Measurements from ENCODE around the gene FSIP1. TPM values are rescaled to one million over a fixed set of nuclear protein-coding genes. Genes with fewer than 3 reads are reported as not detected.

Gene FSIP1
- total RNA-seq, 1 experiment from 2014 or later = 0.61 TPM

DNA sequence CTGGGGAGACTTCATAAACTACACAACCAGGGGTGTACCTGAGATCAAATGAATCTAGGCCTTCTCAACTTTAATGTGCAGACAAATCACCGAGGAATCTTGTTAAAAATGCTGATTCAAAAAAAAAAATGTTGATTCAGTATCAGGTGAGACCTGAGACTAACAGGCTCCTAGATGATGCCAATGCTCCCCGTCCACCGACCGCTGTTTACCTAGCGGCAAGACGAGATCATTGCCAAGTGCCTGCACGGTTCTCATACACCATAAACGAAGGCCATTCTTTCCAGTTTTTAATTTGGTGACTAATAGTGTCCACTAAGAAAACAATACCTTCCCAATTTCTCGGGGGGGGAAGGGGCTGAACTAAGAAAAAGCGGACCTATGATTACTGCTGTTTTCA, 2.5 kb upstream of the FSIP1 start:
- ChIA-PET CTCF (interaction anchor here (1.1 kb wide), 1 partner anchor 490 kb away, joined by 4 read pairs; no protein-coding TSS in a partner anchor), POLR2A (interaction anchor here (1.0 kb wide), 1 partner anchor 205 kb away, joined by 3 read pairs; the partner anchor contains the start of gene THBS1)
- ATAC-seq (no peak), DNase-seq (ENCODE audit: low spot score) (no peak)
- H3K4me3 Mint-ChIP-seq = peak overlapping the region; percentile 79
- peak overlapping the region; percentile 37; the same call in 1 of the 2 replicates for H3K27ac Mint-ChIP-seq
- no peaks in the 10 kb centered on the region for H3K27me3 Mint-ChIP-seq (ENCODE audit: low read depth)
- no peak for TF ChIP-seq E2F1 (CRISPR knock-in tag; IDR thresholded peaks at IDR 0.05)
- TF ChIP-seq ZNF138 (CRISPR knock-in tag; conservative IDR thresholded peaks at IDR 0.05) = no peak
- TF ChIP-seq ZNF423 (CRISPR knock-in tag; IDR thresholded peaks at IDR 0.05) = no peak
- no peak for TF ChIP-seq ZNF416 (CRISPR knock-in tag; IDR thresholded peaks at IDR 0.05)
- no peak for TF ChIP-seq NR1H2 (CRISPR knock-in tag; IDR thresholded peaks at IDR 0.05)
- TF ChIP-seq, protein P1, sequence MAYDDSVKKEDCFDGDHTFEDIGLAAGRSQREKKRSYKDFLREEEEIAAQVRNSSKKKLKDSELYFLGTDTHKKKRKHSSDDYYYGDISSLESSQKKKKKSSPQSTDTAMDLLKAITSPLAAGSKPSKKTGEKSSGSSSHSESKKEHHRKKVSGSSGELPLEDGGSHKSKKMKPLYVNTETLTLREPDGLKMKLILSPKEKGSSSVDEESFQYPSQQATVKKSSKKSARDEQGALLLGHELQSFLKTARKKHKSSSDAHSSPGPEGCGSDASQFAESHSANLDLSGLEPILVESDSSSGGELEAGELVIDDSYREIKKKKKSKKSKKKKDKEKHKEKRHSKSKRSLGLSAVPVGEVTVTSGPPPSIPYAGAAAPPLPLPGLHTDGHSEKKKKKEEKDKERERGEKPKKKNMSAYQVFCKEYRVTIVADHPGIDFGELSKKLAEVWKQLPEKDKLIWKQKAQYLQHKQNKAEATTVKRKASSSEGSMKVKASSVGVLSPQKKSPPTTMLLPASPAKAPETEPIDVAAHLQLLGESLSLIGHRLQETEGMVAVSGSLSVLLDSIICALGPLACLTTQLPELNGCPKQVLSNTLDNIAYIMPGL (CRISPR knock-in tag; IDR thresholded peaks at IDR 0.05) = no peak
- no peak for TF ChIP-seq MXD4 (CRISPR knock-in tag; IDR thresholded peaks at IDR 0.05; ENCODE audit: borderline replicate concordance)
- TF ChIP-seq, protein P2, sequence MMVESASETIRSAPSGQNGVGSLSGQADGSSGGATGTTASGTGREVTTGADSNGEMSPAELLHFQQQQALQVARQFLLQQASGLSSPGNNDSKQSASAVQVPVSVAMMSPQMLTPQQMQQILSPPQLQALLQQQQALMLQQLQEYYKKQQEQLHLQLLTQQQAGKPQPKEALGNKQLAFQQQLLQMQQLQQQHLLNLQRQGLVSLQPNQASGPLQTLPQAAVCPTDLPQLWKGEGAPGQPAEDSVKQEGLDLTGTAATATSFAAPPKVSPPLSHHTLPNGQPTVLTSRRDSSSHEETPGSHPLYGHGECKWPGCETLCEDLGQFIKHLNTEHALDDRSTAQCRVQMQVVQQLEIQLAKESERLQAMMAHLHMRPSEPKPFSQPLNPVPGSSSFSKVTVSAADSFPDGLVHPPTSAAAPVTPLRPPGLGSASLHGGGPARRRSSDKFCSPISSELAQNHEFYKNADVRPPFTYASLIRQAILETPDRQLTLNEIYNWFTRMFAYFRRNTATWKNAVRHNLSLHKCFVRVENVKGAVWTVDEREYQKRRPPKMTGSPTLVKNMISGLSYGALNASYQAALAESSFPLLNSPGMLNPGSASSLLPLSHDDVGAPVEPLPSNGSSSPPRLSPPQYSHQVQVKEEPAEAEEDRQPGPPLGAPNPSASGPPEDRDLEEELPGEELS (CRISPR knock-in tag; IDR thresholded peaks at IDR 0.05) = no peak
- TF ChIP-seq EMX1 (CRISPR knock-in tag; IDR thresholded peaks at IDR 0.05) = no peak
- no peak for TF ChIP-seq RORB (CRISPR knock-in tag; IDR thresholded peaks at IDR 0.05)
- TF ChIP-seq, protein P3, sequence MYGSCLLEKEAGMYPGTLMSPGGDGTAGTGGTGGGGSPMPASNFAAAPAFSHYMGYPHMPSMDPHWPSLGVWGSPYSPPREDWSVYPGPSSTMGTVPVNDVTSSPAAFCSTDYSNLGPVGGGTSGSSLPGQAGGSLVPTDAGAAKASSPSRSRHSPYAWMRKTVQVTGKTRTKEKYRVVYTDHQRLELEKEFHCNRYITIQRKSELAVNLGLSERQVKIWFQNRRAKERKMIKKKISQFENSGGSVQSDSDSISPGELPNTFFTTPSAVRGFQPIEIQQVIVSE (CRISPR knock-in tag; IDR thresholded peaks at IDR 0.05; ENCODE audit: borderline replicate concordance) = no peak
- no peak for TF ChIP-seq ELF4 (CRISPR knock-in tag; IDR thresholded peaks at IDR 0.05; ENCODE audit: low read depth)
- TF ChIP-seq NFATC4 (CRISPR knock-in tag; IDR thresholded peaks at IDR 0.05) = no peak
- TF ChIP-seq JAZF1 (CRISPR knock-in tag; IDR thresholded peaks at IDR 0.05) = no peak
- TF ChIP-seq FOXJ3 (CRISPR knock-in tag; IDR thresholded peaks at IDR 0.05; ENCODE audit: borderline replicate concordance) = no peak
- no peak for TF ChIP-seq GRHL2 (CRISPR knock-in tag; IDR thresholded peaks at IDR 0.05; ENCODE audit: insufficient replicate concordance, severe bottlenecking)
- TF ChIP-seq, protein P4, sequence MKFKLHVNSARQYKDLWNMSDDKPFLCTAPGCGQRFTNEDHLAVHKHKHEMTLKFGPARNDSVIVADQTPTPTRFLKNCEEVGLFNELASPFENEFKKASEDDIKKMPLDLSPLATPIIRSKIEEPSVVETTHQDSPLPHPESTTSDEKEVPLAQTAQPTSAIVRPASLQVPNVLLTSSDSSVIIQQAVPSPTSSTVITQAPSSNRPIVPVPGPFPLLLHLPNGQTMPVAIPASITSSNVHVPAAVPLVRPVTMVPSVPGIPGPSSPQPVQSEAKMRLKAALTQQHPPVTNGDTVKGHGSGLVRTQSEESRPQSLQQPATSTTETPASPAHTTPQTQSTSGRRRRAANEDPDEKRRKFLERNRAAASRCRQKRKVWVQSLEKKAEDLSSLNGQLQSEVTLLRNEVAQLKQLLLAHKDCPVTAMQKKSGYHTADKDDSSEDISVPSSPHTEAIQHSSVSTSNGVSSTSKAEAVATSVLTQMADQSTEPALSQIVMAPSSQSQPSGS (CRISPR knock-in tag; IDR thresholded peaks at IDR 0.05; ENCODE audit: borderline replicate concordance, low read depth) = no peak
- TF ChIP-seq NFYB (CRISPR knock-in tag; conservative IDR thresholded peaks at IDR 0.05; ENCODE audit: low read depth) = no peak
- TF ChIP-seq, protein P5, sequence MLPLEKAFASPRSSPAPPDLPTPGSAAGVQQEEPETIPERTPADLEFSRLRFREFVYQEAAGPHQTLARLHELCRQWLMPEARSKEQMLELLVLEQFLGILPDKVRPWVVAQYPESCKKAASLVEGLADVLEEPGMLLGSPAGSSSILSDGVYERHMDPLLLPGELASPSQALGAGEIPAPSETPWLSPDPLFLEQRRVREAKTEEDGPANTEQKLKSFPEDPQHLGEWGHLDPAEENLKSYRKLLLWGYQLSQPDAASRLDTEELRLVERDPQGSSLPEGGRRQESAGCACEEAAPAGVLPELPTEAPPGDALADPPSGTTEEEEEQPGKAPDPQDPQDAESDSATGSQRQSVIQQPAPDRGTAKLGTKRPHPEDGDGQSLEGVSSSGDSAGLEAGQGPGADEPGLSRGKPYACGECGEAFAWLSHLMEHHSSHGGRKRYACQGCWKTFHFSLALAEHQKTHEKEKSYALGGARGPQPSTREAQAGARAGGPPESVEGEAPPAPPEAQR (CRISPR knock-in tag; IDR thresholded peaks at IDR 0.05) = no peak
- peaks cover 8% of the 10 kb centered on the region for H3K9me3 Mint-ChIP-seq
- H3K4me1 Mint-ChIP-seq = peaks cover 73% of the 10 kb centered on the region
- H3K36me3 Mint-ChIP-seq = no peaks in the 10 kb centered on the region
